GM23338 (cell line): ENCODE data around the gene ASAP2. TPM values are rescaled to one million over a fixed set of nuclear protein-coding genes. Genes with fewer than 3 reads are reported as not detected.

Experiments
- ATAC-seq: fragments of 200-7000 bp; cut with Tn5 transposase; 3 replicates; pipeline ENCODE4 v1.9.1; 2020
- DNase-seq: peaks from one replicate; pipeline ENCODE4 v3.0.0-alpha.2; 2015; ENCODE audit warnings: low spot score
- H2AFZ ChIP-seq: fragments of 200-600 bp; sonication (generic); 2 replicates; pipeline ENCODE4 v1.8.0; 2016; ENCODE audit warnings: antibody characterized with exemption, mild to moderate bottlenecking, moderate library complexity
- H3F3A ChIP-seq: fragments of 200-600 bp; sonication (generic); replicated peaks from 2 replicates; pipeline ENCODE4 v1.8.0; 2017; ENCODE audit warnings: antibody characterized with exemption, mixed run types, low read depth
- H3K27ac ChIP-seq: fragments of 200-600 bp; sonication (generic); 2 replicates; pipeline ENCODE4 v1.6.1; 2016; ENCODE audit warnings: low read depth
- H3K27me3 ChIP-seq: fragments of 200-600 bp; sonication (generic); 2 replicates; pipeline ENCODE4 v1.8.0; 2016; ENCODE audit warnings: mild to moderate bottlenecking, mixed run types, moderate library complexity; ENCODE audit not compliant: insufficient read depth
- H3K36me3 ChIP-seq: fragments of 200-600 bp; sonication (generic); 2 replicates; pipeline ENCODE4 v1.8.0; 2016; ENCODE audit warnings: mild to moderate bottlenecking; ENCODE audit not compliant: insufficient read depth
- H3K4me1 ChIP-seq: fragments of 200-600 bp; sonication (generic); 2 replicates; pipeline ENCODE4 v1.8.0; 2016; ENCODE audit warnings: mild to moderate bottlenecking, moderate library complexity; ENCODE audit not compliant: insufficient read depth
- H3K4me2 ChIP-seq: fragments of 200-600 bp; sonication (generic); 2 replicates; pipeline ENCODE4 v1.7.1; 2017; ENCODE audit warnings: mixed run types
- H3K4me3 ChIP-seq: fragments of 200-600 bp; sonication (generic); 2 replicates; pipeline ENCODE4 v1.6.1; 2016; ENCODE audit warnings: mixed run types
- H3K79me2 ChIP-seq: fragments of 200-600 bp; sonication (generic); replicated peaks from 2 replicates; pipeline ENCODE4 v1.8.0; 2017; ENCODE audit warnings: mild to moderate bottlenecking; ENCODE audit not compliant: insufficient read depth
- H3K9me2 ChIP-seq: fragments of 200-600 bp; sonication (generic); 2 replicates; pipeline ENCODE4 v1.8.0; 2017; ENCODE audit not compliant: insufficient read depth
- H4K20me1 ChIP-seq: fragments of 200-600 bp; sonication (generic); replicated peaks from 2 replicates; pipeline ENCODE4 v1.8.0; 2017; ENCODE audit warnings: mild to moderate bottlenecking; ENCODE audit not compliant: insufficient read depth
- H3K27ac Mint-ChIP-seq: 2 replicates; pipeline ENCODE4 v1.8.0; 2020; ENCODE audit warnings: inconsistent platforms, mild to moderate bottlenecking, moderate library complexity, mixed read lengths
- H3K27me3 Mint-ChIP-seq: 3 replicates; pipeline ENCODE4 v1.8.0; 2022; ENCODE audit warnings: low read depth, mild to moderate bottlenecking, moderate library complexity, mixed read lengths, inconsistent platforms; ENCODE audit not compliant: insufficient read depth, poor library complexity
- H3K36me3 Mint-ChIP-seq: 3 replicates; pipeline ENCODE4 v1.8.0; 2021; ENCODE audit warnings: low read depth, mild to moderate bottlenecking, inconsistent platforms, moderate library complexity, mixed read lengths
- H3K4me1 Mint-ChIP-seq: 3 replicates; pipeline ENCODE4 v1.8.0; 2020; ENCODE audit warnings: mild to moderate bottlenecking, inconsistent platforms, mixed read lengths
- H3K4me3 Mint-ChIP-seq: 3 replicates; pipeline ENCODE4 v1.8.0; 2021; ENCODE audit warnings: moderate library complexity, mild to moderate bottlenecking, inconsistent platforms, mixed read lengths
- H3K9me3 Mint-ChIP-seq: 3 replicates; pipeline ENCODE4 v1.8.0; 2020; ENCODE audit warnings: moderate library complexity, mild to moderate bottlenecking, inconsistent platforms, mixed read lengths
- CREB1 ChIP-seq: fragments of 250-450 bp; sonication (Bioruptor Pico); IDR thresholded peaks from 2 replicates; pipeline ENCODE4 v1.5.0; 2020; ENCODE audit warnings: low read depth, mild to moderate bottlenecking, moderate library complexity
- CTCF ChIP-seq, 2 experiments: fragments of 200-600 bp in 1 of 2; sonication (generic) in 1 of 2; conservative IDR thresholded peaks; 2 replicates each; pipeline versions ENCODE4 v1.5.1 to v1.6.1; 2016 to 2017; ENCODE audit warnings: antibody characterized with exemption in 2 of 2, low read depth in 2 of 2, mild to moderate bottlenecking in 2 of 2, moderate library complexity in 1 of 2
- ETS1 ChIP-seq: IDR thresholded peaks from 2 replicates; pipeline ENCODE4 v1.6.1; 2016; ENCODE audit warnings: antibody characterized with exemption
- EZH2 ChIP-seq: fragments of 200-600 bp; sonication (generic); IDR thresholded peaks from one replicate; pipeline ENCODE4 v1.8.0; 2017; ENCODE audit warnings: antibody characterized with exemption, mild to moderate bottlenecking, low read depth; ENCODE audit not compliant: unreplicated experiment
- EZH2phosphoT487 ChIP-seq: fragments of 200-600 bp; sonication (generic); IDR thresholded peaks from one replicate; pipeline ENCODE4 v1.8.1; 2018; ENCODE audit warnings: antibody characterized with exemption; ENCODE audit not compliant: unreplicated experiment
- JUNB ChIP-seq: IDR thresholded peaks from one replicate; pipeline ENCODE4 v1.6.1; 2016; ENCODE audit warnings: antibody characterized with exemption; ENCODE audit not compliant: unreplicated experiment
- NANOG ChIP-seq: IDR thresholded peaks from 2 replicates; pipeline ENCODE4 v1.6.1; 2016; ENCODE audit warnings: antibody characterized with exemption, borderline replicate concordance
- POLR2AphosphoS5 ChIP-seq: IDR thresholded peaks from 2 replicates; pipeline ENCODE4 v1.6.1; 2016; ENCODE audit warnings: antibody characterized with exemption, low read depth
- STAT1 ChIP-seq: IDR thresholded peaks from one replicate; pipeline ENCODE4 v1.6.1; 2016; ENCODE audit warnings: antibody characterized with exemption; ENCODE audit not compliant: unreplicated experiment
- ZNF114 ChIP-seq: fragments of 250-450 bp; sonication (Bioruptor Pico); IDR thresholded peaks from 2 replicates; pipeline ENCODE4 v1.5.0; 2020; ENCODE audit warnings: mild to moderate bottlenecking, moderate library complexity
- ZNF331 ChIP-seq: fragments of 250-450 bp; sonication (Bioruptor Pico); IDR thresholded peaks from 2 replicates; pipeline ENCODE4 v1.5.0; 2020; ENCODE audit warnings: low read depth, mild to moderate bottlenecking, moderate library complexity
- polyA plus RNA-seq: library from polyadenylated mRNA; unstranded; fragments of >200 nt; fragmentation: Nextera tagmentation; extraction: Ambion mirVana; gene quantifications from 2 replicates; pipeline ENCODE4 v1.2.1, GENCODE V29; 2016
- total RNA-seq: library from RNA; depleted of rRNA; stranded (reverse); fragments of >200 nt; shearing (Covaris generic); gene quantifications from 2 replicates; pipeline ENCODE4 v1.2.3, GENCODE V29; 2014
- TF ChIP-seq, protein P1 (sequence below): fragments of 250-450 bp; sonication (Bioruptor Pico); IDR thresholded peaks from 2 replicates; pipeline ENCODE4 v1.5.0; 2020; ENCODE audit warnings: mild to moderate bottlenecking, moderate library complexity
- TF ChIP-seq, protein P2 (sequence below): IDR thresholded peaks from one replicate; pipeline ENCODE4 v1.6.1; 2018; ENCODE audit warnings: antibody characterized with exemption; ENCODE audit not compliant: unreplicated experiment

ASAP2 gene
- total and polyA plus RNA-seq, 2 experiments from 2014 or later, result 2.6 to 15.6 TPM

GRCh38 chr2:9220201-9220600 is 13.6 kb downstream of the ASAP2 start:
- TF ChIP-seq CREB1 (no peak), EZH2phosphoT487 (no peak), NANOG (no peak), POLR2AphosphoS5 (no peak), ZNF331 (CRISPR knock-in tag) (no peak), ETS1 (no peak), EZH2 (no peak), STAT1 (no peak), JUNB (no peak), ZNF114 (CRISPR knock-in tag) (no peak), CTCF (conservative IDR thresholded peaks at IDR 0.05; ENCODE audit: low read depth in 2 of 2) (no peak)
- TF ChIP-seq, protein P1, sequence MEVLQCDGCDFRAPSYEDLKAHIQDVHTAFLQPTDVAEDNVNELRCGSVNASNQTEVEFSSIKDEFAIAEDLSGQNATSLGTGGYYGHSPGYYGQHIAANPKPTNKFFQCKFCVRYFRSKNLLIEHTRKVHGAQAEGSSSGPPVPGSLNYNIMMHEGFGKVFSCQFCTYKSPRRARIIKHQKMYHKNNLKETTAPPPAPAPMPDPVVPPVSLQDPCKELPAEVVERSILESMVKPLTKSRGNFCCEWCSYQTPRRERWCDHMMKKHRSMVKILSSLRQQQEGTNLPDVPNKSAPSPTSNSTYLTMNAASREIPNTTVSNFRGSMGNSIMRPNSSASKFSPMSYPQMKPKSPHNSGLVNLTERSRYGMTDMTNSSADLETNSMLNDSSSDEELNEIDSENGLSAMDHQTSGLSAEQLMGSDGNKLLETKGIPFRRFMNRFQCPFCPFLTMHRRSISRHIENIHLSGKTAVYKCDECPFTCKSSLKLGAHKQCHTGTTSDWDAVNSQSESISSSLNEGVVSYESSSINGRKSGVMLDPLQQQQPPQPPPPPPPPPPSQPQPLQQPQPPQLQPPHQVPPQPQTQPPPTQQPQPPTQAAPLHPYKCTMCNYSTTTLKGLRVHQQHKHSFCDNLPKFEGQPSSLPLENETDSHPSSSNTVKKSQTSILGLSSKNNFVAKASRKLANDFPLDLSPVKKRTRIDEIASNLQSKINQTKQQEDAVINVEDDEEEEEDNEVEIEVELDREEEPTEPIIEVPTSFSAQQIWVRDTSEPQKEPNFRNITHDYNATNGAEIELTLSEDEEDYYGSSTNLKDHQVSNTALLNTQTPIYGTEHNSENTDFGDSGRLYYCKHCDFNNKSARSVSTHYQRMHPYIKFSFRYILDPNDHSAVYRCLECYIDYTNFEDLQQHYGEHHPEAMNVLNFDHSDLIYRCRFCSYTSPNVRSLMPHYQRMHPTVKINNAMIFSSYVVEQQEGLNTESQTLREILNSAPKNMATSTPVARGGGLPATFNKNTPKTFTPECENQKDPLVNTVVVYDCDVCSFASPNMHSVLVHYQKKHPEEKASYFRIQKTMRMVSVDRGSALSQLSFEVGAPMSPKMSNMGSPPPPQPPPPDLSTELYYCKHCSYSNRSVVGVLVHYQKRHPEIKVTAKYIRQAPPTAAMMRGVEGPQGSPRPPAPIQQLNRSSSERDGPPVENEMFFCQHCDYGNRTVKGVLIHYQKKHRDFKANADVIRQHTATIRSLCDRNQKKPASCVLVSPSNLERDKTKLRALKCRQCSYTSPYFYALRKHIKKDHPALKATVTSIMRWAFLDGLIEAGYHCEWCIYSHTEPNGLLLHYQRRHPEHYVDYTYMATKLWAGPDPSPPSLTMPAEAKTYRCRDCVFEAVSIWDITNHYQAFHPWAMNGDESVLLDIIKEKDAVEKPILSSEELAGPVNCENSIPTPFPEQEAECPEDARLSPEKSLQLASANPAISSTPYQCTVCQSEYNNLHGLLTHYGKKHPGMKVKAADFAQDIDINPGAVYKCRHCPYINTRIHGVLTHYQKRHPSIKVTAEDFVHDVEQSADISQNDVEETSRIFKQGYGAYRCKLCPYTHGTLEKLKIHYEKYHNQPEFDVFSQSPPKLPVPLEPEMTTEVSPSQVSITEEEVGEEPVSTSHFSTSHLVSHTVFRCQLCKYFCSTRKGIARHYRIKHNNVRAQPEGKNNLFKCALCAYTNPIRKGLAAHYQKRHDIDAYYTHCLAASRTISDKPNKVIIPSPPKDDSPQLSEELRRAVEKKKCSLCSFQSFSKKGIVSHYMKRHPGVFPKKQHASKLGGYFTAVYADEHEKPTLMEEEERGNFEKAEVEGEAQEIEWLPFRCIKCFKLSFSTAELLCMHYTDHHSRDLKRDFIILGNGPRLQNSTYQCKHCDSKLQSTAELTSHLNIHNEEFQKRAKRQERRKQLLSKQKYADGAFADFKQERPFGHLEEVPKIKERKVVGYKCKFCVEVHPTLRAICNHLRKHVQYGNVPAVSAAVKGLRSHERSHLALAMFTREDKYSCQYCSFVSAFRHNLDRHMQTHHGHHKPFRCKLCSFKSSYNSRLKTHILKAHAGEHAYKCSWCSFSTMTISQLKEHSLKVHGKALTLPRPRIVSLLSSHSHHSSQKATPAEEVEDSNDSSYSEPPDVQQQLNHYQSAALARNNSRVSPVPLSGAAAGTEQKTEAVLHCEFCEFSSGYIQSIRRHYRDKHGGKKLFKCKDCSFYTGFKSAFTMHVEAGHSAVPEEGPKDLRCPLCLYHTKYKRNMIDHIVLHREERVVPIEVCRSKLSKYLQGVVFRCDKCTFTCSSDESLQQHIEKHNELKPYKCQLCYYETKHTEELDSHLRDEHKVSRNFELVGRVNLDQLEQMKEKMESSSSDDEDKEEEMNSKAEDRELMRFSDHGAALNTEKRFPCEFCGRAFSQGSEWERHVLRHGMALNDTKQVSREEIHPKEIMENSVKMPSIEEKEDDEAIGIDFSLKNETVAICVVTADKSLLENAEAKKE (CRISPR knock-in tag), result no peak
- TF ChIP-seq, protein P2, sequence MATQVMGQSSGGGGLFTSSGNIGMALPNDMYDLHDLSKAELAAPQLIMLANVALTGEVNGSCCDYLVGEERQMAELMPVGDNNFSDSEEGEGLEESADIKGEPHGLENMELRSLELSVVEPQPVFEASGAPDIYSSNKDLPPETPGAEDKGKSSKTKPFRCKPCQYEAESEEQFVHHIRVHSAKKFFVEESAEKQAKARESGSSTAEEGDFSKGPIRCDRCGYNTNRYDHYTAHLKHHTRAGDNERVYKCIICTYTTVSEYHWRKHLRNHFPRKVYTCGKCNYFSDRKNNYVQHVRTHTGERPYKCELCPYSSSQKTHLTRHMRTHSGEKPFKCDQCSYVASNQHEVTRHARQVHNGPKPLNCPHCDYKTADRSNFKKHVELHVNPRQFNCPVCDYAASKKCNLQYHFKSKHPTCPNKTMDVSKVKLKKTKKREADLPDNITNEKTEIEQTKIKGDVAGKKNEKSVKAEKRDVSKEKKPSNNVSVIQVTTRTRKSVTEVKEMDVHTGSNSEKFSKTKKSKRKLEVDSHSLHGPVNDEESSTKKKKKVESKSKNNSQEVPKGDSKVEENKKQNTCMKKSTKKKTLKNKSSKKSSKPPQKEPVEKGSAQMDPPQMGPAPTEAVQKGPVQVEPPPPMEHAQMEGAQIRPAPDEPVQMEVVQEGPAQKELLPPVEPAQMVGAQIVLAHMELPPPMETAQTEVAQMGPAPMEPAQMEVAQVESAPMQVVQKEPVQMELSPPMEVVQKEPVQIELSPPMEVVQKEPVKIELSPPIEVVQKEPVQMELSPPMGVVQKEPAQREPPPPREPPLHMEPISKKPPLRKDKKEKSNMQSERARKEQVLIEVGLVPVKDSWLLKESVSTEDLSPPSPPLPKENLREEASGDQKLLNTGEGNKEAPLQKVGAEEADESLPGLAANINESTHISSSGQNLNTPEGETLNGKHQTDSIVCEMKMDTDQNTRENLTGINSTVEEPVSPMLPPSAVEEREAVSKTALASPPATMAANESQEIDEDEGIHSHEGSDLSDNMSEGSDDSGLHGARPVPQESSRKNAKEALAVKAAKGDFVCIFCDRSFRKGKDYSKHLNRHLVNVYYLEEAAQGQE, result no peak

More at GRCh38 chr2:9220201-9220600, 13.6 kb downstream of the ASAP2 start:
- peaks cover 26% of the 10 kb centered on the region for H3K4me1 Mint-ChIP-seq
- H3K36me3 ChIP-seq, result no peaks in the 10 kb centered on the region
- ATAC-seq, result no peak
- no peak overlapping the region for H3K4me3 ChIP-seq
- H3K27me3 Mint-ChIP-seq, result peaks cover 5% of the 10 kb centered on the region
- H3K4me1 ChIP-seq, result peaks cover 18% of the 10 kb centered on the region
- H3K4me3 Mint-ChIP-seq, result no peak overlapping the region
- peaks cover 8% of the 10 kb centered on the region for H3K27me3 ChIP-seq
- no peaks in the 10 kb centered on the region for H3K9me3 Mint-ChIP-seq
- no peak overlapping the region for H3K27ac ChIP-seq
- no peak overlapping the region for H3K4me2 ChIP-seq
- no peak for DNase-seq
- no peak overlapping the region for H3K27ac Mint-ChIP-seq
- H3K9me2 ChIP-seq, result no peaks in the 10 kb centered on the region
- H3K79me2 ChIP-seq, result peaks cover 83% of the 10 kb centered on the region
- H2AFZ ChIP-seq, result no peak overlapping the region
- peaks cover 57% of the 10 kb centered on the region for H4K20me1 ChIP-seq
- H3K36me3 Mint-ChIP-seq, result peaks cover 8% of the 10 kb centered on the region; the same call in 2 of the 3 replicates
- no peaks in the 10 kb centered on the region for H3F3A ChIP-seq
